Left forelimb (tissue), 1 donor: Measurements from ENCODE around the gene NEIL3.
"Not testable (repeated sequence)": the region's sequence is repeated elsewhere in the genome, so short reads cannot be mapped to it uniquely, and the experiment has no call there.

Source experiments
- DNase-seq: peaks from one replicate; pipeline ENCODE4 v3.0.0-alpha.2; 2018; ENCODE audit warnings: low spot score

NEIL3 gene

GRCh38 chr4:177301126-177301639 is 8.5 kb upstream of the NEIL3 start:
- DNase-seq, result no peak

GRCh38 chr4:177302371-177303100 is 7.1 kb upstream of the NEIL3 start:
- no peak for DNase-seq

- DNase-seq, result no peak
Measured at GRCh38 chr4:177304094-177304493, 5.6 kb upstream of the NEIL3 start.

- DNase-seq, result not testable (repeated sequence)
Measured at GRCh38 chr4:177304864-177305263, 4.8 kb upstream of the NEIL3 start.

GRCh38 chr4:177308125-177308524 is 1.5 kb upstream of the NEIL3 start:
- no peak for DNase-seq

GRCh38 chr4:177308847-177309521 is 690 bp upstream of the NEIL3 start:
- DNase-seq, result no peak

- DNase-seq, result no peak
Measured at GRCh38 chr4:177311589-177311988, 1.9 kb downstream of the NEIL3 start.

GRCh38 chr4:177313263-177313662 is 3.6 kb downstream of the NEIL3 start:
- no peak for DNase-seq

GRCh38 chr4:177315767-177316464 is 6.2 kb downstream of the NEIL3 start:
- no peak for DNase-seq

- no peak for DNase-seq
Measured at GRCh38 chr4:177320721-177321120, 11.0 kb downstream of the NEIL3 start.

GRCh38 chr4:177321647-177322046 is 12.0 kb downstream of the NEIL3 start:
- DNase-seq, result no peak

- no peak for DNase-seq
Measured at GRCh38 chr4:177322266-177322665, 12.6 kb downstream of the NEIL3 start.

- DNase-seq, result no peak
Measured at GRCh38 chr4:177322881-177323280, 13.2 kb downstream of the NEIL3 start.

GRCh38 chr4:177323416-177323815 is 13.7 kb downstream of the NEIL3 start:
- no peak for DNase-seq

GRCh38 chr4:177332119-177332518 is 22.4 kb downstream of the NEIL3 start:
- DNase-seq, result no peak

- no peak for DNase-seq
Measured at GRCh38 chr4:177339477-177340374, 30.1 kb downstream of the NEIL3 start.

- DNase-seq, result no peak
Measured at GRCh38 chr4:177348348-177348747, 38.7 kb downstream of the NEIL3 start.

GRCh38 chr4:177349191-177349590 is 39.5 kb downstream of the NEIL3 start:
- no peak for DNase-seq

- no peak for DNase-seq
Measured at GRCh38 chr4:177351622-177352244, 42.1 kb downstream of the NEIL3 start.

- no peak for DNase-seq
Measured at GRCh38 chr4:177356206-177356605, 46.5 kb downstream of the NEIL3 start.

GRCh38 chr4:177356921-177357320 is 47.2 kb downstream of the NEIL3 start:
- DNase-seq, result no peak
